KOPT-K1 (cell line): ENCODE measurements around the gene TRDMT1.

ENCODE experiments used
- H3K27ac ChIP-seq: fragments of 200-600 bp; sonication (generic); 2 replicates; pipeline ENCODE4 v1.5.1; 2016; ENCODE audit warnings: antibody characterized with exemption, mild to moderate bottlenecking, low read depth, low read length; ENCODE audit not compliant: poor library complexity, severe bottlenecking
- H3K36me3 ChIP-seq: fragments of 200-600 bp; sonication (generic); 2 replicates; pipeline ENCODE4 v1.5.1; 2017; ENCODE audit warnings: antibody characterized with exemption, mild to moderate bottlenecking, low read length, moderate library complexity; ENCODE audit not compliant: insufficient read depth
- H3K9me3 ChIP-seq: fragments of 200-600 bp; sonication (generic); 2 replicates; pipeline ENCODE4 v1.5.1; 2017; ENCODE audit warnings: antibody characterized with exemption, low read length, mild to moderate bottlenecking; ENCODE audit not compliant: insufficient read depth, poor library complexity, severe bottlenecking

The TRDMT1 gene

GRCh38 chr10:17200912-17201793, at the start of gene TRDMT1:
Gene TRDMT1, minus strand, starts transcription at chr10:17201672. Its CDS starts 38 bp downstream, at chr10:17201634.
- H3K36me3 ChIP-seq, result no peaks in the 10 kb centered on the region
- peak within 1 kb of the TSS; percentile 84 for H3K27ac ChIP-seq
- no peaks in the 10 kb centered on the region for H3K9me3 ChIP-seq

GRCh38 chr10:17250736-17251135, 49.3 kb upstream of the TRDMT1 start:
- no peak overlapping the region for H3K27ac ChIP-seq
- H3K9me3 ChIP-seq, result no peaks in the 10 kb centered on the region
- H3K36me3 ChIP-seq, result no peaks in the 10 kb centered on the region

GRCh38 chr10:17249820-17250219, 48.3 kb upstream of the TRDMT1 start:
- H3K9me3 ChIP-seq, result no peaks in the 10 kb centered on the region
- H3K27ac ChIP-seq, result no peak overlapping the region
- no peaks in the 10 kb centered on the region for H3K36me3 ChIP-seq

GRCh38 chr10:17248964-17249363, 47.5 kb upstream of the TRDMT1 start:
- H3K36me3 ChIP-seq, result no peaks in the 10 kb centered on the region
- no peak overlapping the region for H3K27ac ChIP-seq

GRCh38 chr10:17247210-17247609, 45.7 kb upstream of the TRDMT1 start:
- no peaks in the 10 kb centered on the region for H3K36me3 ChIP-seq
- H3K27ac ChIP-seq, result no peak overlapping the region
- no peaks in the 10 kb centered on the region for H3K9me3 ChIP-seq

More at GRCh38 chr10:17248964-17249363, 47.5 kb upstream of the TRDMT1 start:
- no peaks in the 10 kb centered on the region for H3K9me3 ChIP-seq

- Histone ChIP-seq H3K27ac (no peak overlapping the region), H3K9me3 (no peaks in the 10 kb centered on the region), H3K36me3 (no peaks in the 10 kb centered on the region)
Measured at GRCh38 chr10:17244700-17245365, 43.4 kb upstream of the TRDMT1 start.

- no peaks in the 10 kb centered on the region for H3K9me3 ChIP-seq
- H3K27ac ChIP-seq, result no peak overlapping the region
- peaks cover 18% of the 10 kb centered on the region for H3K36me3 ChIP-seq
Measured at GRCh38 chr10:17241611-17242333, 40.3 kb upstream of the TRDMT1 start.

GRCh38 chr10:17240616-17241015, 39.1 kb upstream of the TRDMT1 start:
- Histone ChIP-seq H3K9me3 (no peaks in the 10 kb centered on the region), H3K36me3 (peaks cover 29% of the 10 kb centered on the region), H3K27ac (no peak overlapping the region)

GRCh38 chr10:17240096-17240495, 38.6 kb upstream of the TRDMT1 start:
- no peaks in the 10 kb centered on the region for H3K9me3 ChIP-seq
- H3K27ac ChIP-seq, result no peak overlapping the region
- H3K36me3 ChIP-seq, result peaks cover 34% of the 10 kb centered on the region

GRCh38 chr10:17239345-17240085, 38.0 kb upstream of the TRDMT1 start:
- peaks cover 40% of the 10 kb centered on the region for H3K36me3 ChIP-seq
- no peaks in the 10 kb centered on the region for H3K9me3 ChIP-seq
- no peak overlapping the region for H3K27ac ChIP-seq

- H3K9me3 ChIP-seq, result no peaks in the 10 kb centered on the region
- no peak overlapping the region for H3K27ac ChIP-seq
- peaks cover 49% of the 10 kb centered on the region for H3K36me3 ChIP-seq
Measured at GRCh38 chr10:17238445-17239291, 37.2 kb upstream of the TRDMT1 start.

- peaks cover 55% of the 10 kb centered on the region for H3K36me3 ChIP-seq
- H3K27ac ChIP-seq, result no peak overlapping the region
- no peaks in the 10 kb centered on the region for H3K9me3 ChIP-seq
Measured at GRCh38 chr10:17237915-17238444, 36.5 kb upstream of the TRDMT1 start.

- Histone ChIP-seq H3K9me3 (no peaks in the 10 kb centered on the region), H3K27ac (no peak overlapping the region), H3K36me3 (peaks cover 64% of the 10 kb centered on the region)
Measured at GRCh38 chr10:17237149-17237527, 35.7 kb upstream of the TRDMT1 start.
